HepG2 (cell line): ENCODE results near the gene KCNJ1. TPM values are rescaled to one million over a fixed set of nuclear protein-coding genes. Genes with fewer than 3 reads are reported as not detected.

Experiments
- ATAC-seq: fragments of 200-7000 bp; cut with Tn5 transposase; 3 replicates; pipeline ENCODE4 v1.9.1; 2020; ENCODE audit warnings: mild to moderate bottlenecking, moderate library complexity
- BruUV-seq: library from RNA; stranded (reverse); fragments of 400-500 nt; replicated peaks from 2 replicates; lab custom pipeline; 2021; lab: Mats Ljungman, UMichigan
- CTCF ChIA-PET: fragments of 300-600 bp; formaldehyde crosslinking; extraction: SDS; loops from one replicate; lab custom pipeline; 2021; ENCODE audit warnings: low total read pairs, inconsistent platforms, low intra/inter-chr PET ratio; lab: Yijun Ruan, JAX
- POLR2A ChIA-PET: fragments of 350-600 bp; sonication (Branson Sonifier 250); formaldehyde crosslinking; loops from one replicate; lab custom pipeline; 2020; ENCODE audit warnings: antibody characterized with exemption, inconsistent platforms; lab: Yijun Ruan, JAX
- DNase-seq: peaks from one replicate; pipeline ENCODE4 v3.0.0-alpha.2; 2015; ENCODE audit warnings: low spot score
- FAIRE-seq: peaks from 3 replicates; lab custom pipeline; 2011; peaks lifted over from hg19 to GRCh38; lab: Jason Lieb, UNC
- H2AFZ ChIP-seq: one replicate; pipeline ENCODE4 v1.6.1; 2011; ENCODE audit warnings: low read length, inconsistent platforms
- H3K27ac ChIP-seq: fragments of 300-600 bp; 3 replicates; pipeline ENCODE4 v1.8.0; 2011; ENCODE audit warnings: mixed run types, mild to moderate bottlenecking, mixed read lengths, low read length, inconsistent platforms; ENCODE audit not compliant: insufficient read depth; ENCODE audit errors: extremely low read length
- H3K27me3 ChIP-seq, 2 experiments: fragments of 200-600 bp in 1 of 2; 2 replicates in 1 of 2; 3 replicates in 1 of 2; pipeline versions ENCODE4 v1.6.0 to v1.8.0; 2011; ENCODE audit warnings: low read length in 2 of 2, mild to moderate bottlenecking in 2 of 2, moderate library complexity in 2 of 2, inconsistent platforms in 1 of 2; ENCODE audit not compliant: insufficient read depth in 2 of 2, control insufficient read depth in 1 of 2
- H3K36me3 ChIP-seq, 2 experiments: fragments of 200-600 bp in 1 of 2; replicated peaks in 1 of 2; 2 replicates in 1 of 2; 3 replicates in 1 of 2; pipeline versions ENCODE4 v1.5.1 to v1.8.0; 2011; ENCODE audit warnings: low read length in 2 of 2, inconsistent platforms in 1 of 2; ENCODE audit not compliant: insufficient read depth in 2 of 2, control insufficient read depth in 1 of 2
- H3K4me1 ChIP-seq: 2 replicates; pipeline ENCODE4 v1.5.1; 2012; ENCODE audit warnings: low read length, inconsistent platforms; ENCODE audit not compliant: insufficient read depth
- H3K4me2 ChIP-seq: 2 replicates; pipeline ENCODE4 v1.6.0; 2011; ENCODE audit warnings: low read depth, low read length, inconsistent platforms
- H3K4me3 ChIP-seq, 3 experiments: fragments of 200-600 bp in 1 of 3; sonication (generic), shearing (Covaris generic) in 1 of 3; replicated peaks in 1 of 3; 2 replicates each; pipeline ENCODE4 v1.5.1; 2011 to 2016; ENCODE audit warnings: low read length in 3 of 3, inconsistent platforms in 2 of 3, low read depth in 2 of 3, mild to moderate bottlenecking in 2 of 3, control low read depth in 1 of 3, mixed read lengths in 1 of 3; ENCODE audit not compliant: insufficient read depth in 1 of 3
- H3K79me2 ChIP-seq: one replicate; pipeline ENCODE4 v1.6.1; 2011; ENCODE audit warnings: low read length, inconsistent platforms; ENCODE audit not compliant: insufficient read depth
- H3K9ac ChIP-seq: 2 replicates; pipeline ENCODE4 v1.6.0; 2011; ENCODE audit warnings: mild to moderate bottlenecking, low read depth, low read length, inconsistent platforms; ENCODE audit not compliant: insufficient read depth
- H3K9me3 ChIP-seq: 2 replicates; pipeline ENCODE4 v1.5.1; 2012; ENCODE audit warnings: mild to moderate bottlenecking, low read length
- H4K20me1 ChIP-seq: 2 replicates; pipeline ENCODE4 v1.6.0; 2011; ENCODE audit warnings: inconsistent platforms, mild to moderate bottlenecking, low read length, moderate library complexity; ENCODE audit not compliant: insufficient read depth
- MAFF ChIP-seq: IDR thresholded peaks from 2 replicates; pipeline ENCODE4 v1.6.1; 2011; ENCODE audit warnings: low read depth, low read length, improper control_type of control experiment
- MAFK ChIP-seq, 2 experiments: IDR thresholded peaks in 1 of 2; conservative IDR thresholded peaks in 1 of 2; 2 replicates each; pipeline ENCODE4 v1.6.1; 2011; ENCODE audit warnings: improper control_type of control experiment in 2 of 2, low read length in 2 of 2
- MZF1 ChIP-seq: sonication (generic); formaldehyde crosslinking; IDR thresholded peaks from 2 replicates; pipeline ENCODE4 v1.8.1; 2023; ENCODE audit warnings: mild to moderate bottlenecking, missing genetic modification reagents, borderline replicate concordance
- ZNF44 ChIP-seq: sonication (generic); formaldehyde crosslinking; IDR thresholded peaks from 2 replicates; pipeline ENCODE4 v1.5.1; 2020; ENCODE audit warnings: mild to moderate bottlenecking, missing genetic modification reagents
- ZNF619 ChIP-seq: sonication (generic); formaldehyde crosslinking; IDR thresholded peaks from 2 replicates; pipeline ENCODE4 v1.4.0; 2020; ENCODE audit warnings: mild to moderate bottlenecking, missing genetic modification reagents
- in situ Hi-C: cut with HindIII; loops from 2 replicates; pipeline ENCODE4 v1.10.0; 2017; ENCODE audit warnings: low pct_unique_long_range_greater_than_20kb; ENCODE audit not compliant: extremely low pct_ligation_motif_present
- intact Hi-C: fragments of 100-400 bp; cut with micrococcal nuclease; formaldehyde crosslinking; loops from one replicate; pipeline ENCODE4 v1.10.0; 2022; ENCODE audit not compliant: unreplicated experiment
- polyA plus RNA-seq, 8 experiments: library from polyadenylated mRNA; depleted of rRNA in 3 of 8; stranded (reverse) in 7 of 8; unstranded in 1 of 8; fragments of >200 nt; fragmentation: Illumina TruSeq in 4 of 8; extraction: Trizol in 4 of 8; gene quantifications; 2 replicates each; pipeline versions ENCODE4 v1.2.1 to v1.2.3, GENCODE V29; 2011 to 2016; ENCODE audit warnings: low read depth in 4 of 8, missing spikeins in 1 of 8, mixed read lengths in 1 of 8; ENCODE audit not compliant: insufficient read depth in 1 of 8
- total RNA-seq, 5 experiments: library from RNA; depleted of rRNA; stranded (reverse); fragments of >200 nt; fragmentation: Illumina TruSeq; extraction: Trizol; gene quantifications; 2 replicates each; pipeline ENCODE4 v1.2.3, GENCODE V29; 2016; ENCODE audit warnings: low read depth in 1 of 5
- TF ChIP-seq, protein P1 (sequence below): sonication (generic); formaldehyde crosslinking; IDR thresholded peaks from 2 replicates; pipeline ENCODE4 v1.4.0; 2020; ENCODE audit warnings: mild to moderate bottlenecking, missing genetic modification reagents, borderline replicate concordance

The KCNJ1 gene
- total and polyA plus RNA-seq, 2 of the 13 experiments (the other 11 are each of a cell fraction or from before 2014, with no cell fraction given) = not detected

DNA sequence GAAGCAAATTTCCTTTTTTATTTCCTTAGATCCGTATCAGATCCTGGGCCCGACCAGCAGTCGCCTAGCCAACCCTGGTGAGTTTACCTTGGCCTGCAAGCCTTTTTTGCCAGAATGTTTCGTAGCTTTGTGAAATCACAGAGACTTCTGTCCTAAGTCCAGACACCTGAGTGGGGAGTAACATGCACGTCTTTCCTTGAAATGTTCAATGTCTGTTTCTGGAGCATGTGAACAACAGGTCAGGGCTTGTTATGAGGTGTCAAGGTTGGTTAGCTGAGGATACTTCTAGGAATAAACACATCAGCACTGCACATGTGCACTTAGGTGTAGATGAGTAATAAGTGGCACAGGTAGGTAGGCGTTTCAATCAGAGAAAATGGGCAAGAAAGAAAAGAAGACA, 58.0 kb downstream of the KCNJ1 start (continued):
- TF ChIP-seq ZNF619 (CRISPR knock-in tag) (no peak), ZNF44 (CRISPR knock-in tag) (no peak), MZF1 (CRISPR knock-in tag) (no peak)
- TF ChIP-seq, all 625 proteins: peak for 0

DNA sequence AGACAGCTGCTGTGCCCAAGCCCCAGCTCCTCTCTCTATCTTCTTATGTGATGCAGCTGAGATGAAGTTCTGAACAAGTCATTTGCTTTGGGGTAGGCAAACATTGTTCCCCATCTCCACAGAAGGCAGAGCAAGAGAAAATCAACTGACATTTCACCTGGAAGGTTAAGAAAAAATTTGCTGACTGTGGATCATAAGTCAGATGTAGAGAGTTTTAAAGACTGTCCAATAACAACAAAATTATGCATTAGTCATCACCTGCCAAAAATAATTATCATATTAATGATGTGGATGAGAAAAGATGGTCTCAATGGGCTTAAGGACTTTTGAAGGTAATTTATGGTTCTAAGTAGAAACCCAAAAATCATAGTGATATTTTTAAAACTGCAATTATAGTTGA, 59.2 kb downstream of the KCNJ1 start:
- Histone ChIP-seq H3K4me3 (no peak overlapping the region), H3K4me1 (no peaks in the 10 kb centered on the region), H3K36me3 (no peaks in the 10 kb centered on the region), H3K27me3 (peaks cover 0 to 17% of the 10 kb centered on the region in 2 experiments; a peak in 4 of 5 replicates), H3K79me2 (no peaks in the 10 kb centered on the region), H3K9ac (no peak overlapping the region), H3K4me2 (no peak overlapping the region), H4K20me1 (no peaks in the 10 kb centered on the region), H2AFZ (no peak overlapping the region), H3K27ac (no peak overlapping the region), H3K9me3 (no peaks in the 10 kb centered on the region)
- in situ Hi-C loops (no loop called here), intact Hi-C loops (no loop called here)
- BruUV-seq = no TSS peak
- POLR2A ChIA-PET = no interaction called here
- ATAC-seq (no peak), FAIRE-seq (no peak), DNase-seq (no peak)
- TF ChIP-seq, protein P1, sequence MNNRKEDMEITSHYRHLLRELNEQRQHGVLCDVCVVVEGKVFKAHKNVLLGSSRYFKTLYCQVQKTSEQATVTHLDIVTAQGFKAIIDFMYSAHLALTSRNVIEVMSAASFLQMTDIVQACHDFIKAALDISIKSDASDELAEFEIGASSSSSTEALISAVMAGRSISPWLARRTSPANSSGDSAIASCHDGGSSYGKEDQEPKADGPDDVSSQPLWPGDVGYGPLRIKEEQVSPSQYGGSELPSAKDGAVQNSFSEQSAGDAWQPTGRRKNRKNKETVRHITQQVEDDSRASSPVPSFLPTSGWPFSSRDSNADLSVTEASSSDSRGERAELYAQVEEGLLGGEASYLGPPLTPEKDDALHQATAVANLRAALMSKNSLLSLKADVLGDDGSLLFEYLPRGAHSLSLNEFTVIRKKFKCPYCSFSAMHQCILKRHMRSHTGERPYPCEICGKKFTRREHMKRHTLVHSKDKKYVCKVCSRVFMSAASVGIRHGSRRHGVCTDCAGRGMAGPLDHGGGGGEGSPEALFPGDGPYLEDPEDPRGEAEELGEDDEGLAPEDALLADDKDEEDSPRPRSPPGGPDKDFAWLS (CRISPR knock-in tag) = no peak
- TF ChIP-seq MAFF (peak; percentile 53; the same call in 1 of the 2 replicates), MAFK (conservative IDR thresholded peaks at IDR 0.05 in 1 of 2, IDR thresholded peaks at IDR 0.05 in 1 of 2; ENCODE audit: low read length in 2 of 2) (peak; percentile 46 to 57; a peak in 2 of 4 replicates)
- CTCF ChIA-PET = no interaction called here
